Neural progenitor cell (in vitro differentiated cells): ENCODE results near the gene RBM19.
"Not testable (repeated sequence)": the region's sequence is repeated elsewhere in the genome, so short reads cannot be mapped to it uniquely, and the experiment has no call there.

Experiments used
- EZH2 ChIP-seq: fragments of 200-600 bp; sonication (generic); IDR thresholded peaks from 2 replicates; pipeline ENCODE4 v1.6.1; 2017; ENCODE audit warnings: antibody characterized with exemption, mild to moderate bottlenecking, moderate library complexity
- TF ChIP-seq, protein P1 (sequence below): fragments of 200-600 bp; sonication (generic); IDR thresholded peaks from 2 replicates; pipeline ENCODE4 v1.5.1; 2017; ENCODE audit warnings: antibody characterized with exemption, mild to moderate bottlenecking

GRCh38 chr12:113809462-113810220, 156.5 kb downstream of the RBM19 start:
- TF ChIP-seq EZH2: not testable (repeated sequence)
- TF ChIP-seq, protein P1, sequence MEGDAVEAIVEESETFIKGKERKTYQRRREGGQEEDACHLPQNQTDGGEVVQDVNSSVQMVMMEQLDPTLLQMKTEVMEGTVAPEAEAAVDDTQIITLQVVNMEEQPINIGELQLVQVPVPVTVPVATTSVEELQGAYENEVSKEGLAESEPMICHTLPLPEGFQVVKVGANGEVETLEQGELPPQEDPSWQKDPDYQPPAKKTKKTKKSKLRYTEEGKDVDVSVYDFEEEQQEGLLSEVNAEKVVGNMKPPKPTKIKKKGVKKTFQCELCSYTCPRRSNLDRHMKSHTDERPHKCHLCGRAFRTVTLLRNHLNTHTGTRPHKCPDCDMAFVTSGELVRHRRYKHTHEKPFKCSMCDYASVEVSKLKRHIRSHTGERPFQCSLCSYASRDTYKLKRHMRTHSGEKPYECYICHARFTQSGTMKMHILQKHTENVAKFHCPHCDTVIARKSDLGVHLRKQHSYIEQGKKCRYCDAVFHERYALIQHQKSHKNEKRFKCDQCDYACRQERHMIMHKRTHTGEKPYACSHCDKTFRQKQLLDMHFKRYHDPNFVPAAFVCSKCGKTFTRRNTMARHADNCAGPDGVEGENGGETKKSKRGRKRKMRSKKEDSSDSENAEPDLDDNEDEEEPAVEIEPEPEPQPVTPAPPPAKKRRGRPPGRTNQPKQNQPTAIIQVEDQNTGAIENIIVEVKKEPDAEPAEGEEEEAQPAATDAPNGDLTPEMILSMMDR: not testable (repeated sequence)
